HepG2 (cell line): ENCODE measurements around the gene CD180. TPM values are rescaled to one million over a fixed set of nuclear protein-coding genes. Genes with fewer than 3 reads are reported as not detected.

Source experiments
- ATAC-seq: fragments of 200-7000 bp; cut with Tn5 transposase; 3 replicates; pipeline ENCODE4 v1.9.1; 2020; ENCODE audit warnings: mild to moderate bottlenecking, moderate library complexity
- BruUV-seq: library from RNA; stranded (reverse); fragments of 400-500 nt; replicated peaks from 2 replicates; lab custom pipeline; 2021; lab: Mats Ljungman, UMichigan
- CTCF ChIA-PET: fragments of 300-600 bp; formaldehyde crosslinking; extraction: SDS; loops from one replicate; lab custom pipeline; 2021; ENCODE audit warnings: low total read pairs, inconsistent platforms, low intra/inter-chr PET ratio; lab: Yijun Ruan, JAX
- POLR2A ChIA-PET: fragments of 350-600 bp; sonication (Branson Sonifier 250); formaldehyde crosslinking; loops from one replicate; lab custom pipeline; 2020; ENCODE audit warnings: antibody characterized with exemption, inconsistent platforms; lab: Yijun Ruan, JAX
- DNase-seq: peaks from one replicate; pipeline ENCODE4 v3.0.0-alpha.2; 2015; ENCODE audit warnings: low spot score
- FAIRE-seq: peaks from 3 replicates; lab custom pipeline; 2011; peaks lifted over from hg19 to GRCh38; lab: Jason Lieb, UNC
- H2AFZ ChIP-seq: one replicate; pipeline ENCODE4 v1.6.1; 2011; ENCODE audit warnings: low read length, inconsistent platforms
- H3K27ac ChIP-seq: fragments of 300-600 bp; 3 replicates; pipeline ENCODE4 v1.8.0; 2011; ENCODE audit warnings: mixed run types, mild to moderate bottlenecking, mixed read lengths, low read length, inconsistent platforms; ENCODE audit not compliant: insufficient read depth; ENCODE audit errors: extremely low read length
- H3K27me3 ChIP-seq, 2 experiments: fragments of 200-600 bp in 1 of 2; 2 replicates in 1 of 2; 3 replicates in 1 of 2; pipeline versions ENCODE4 v1.6.0 to v1.8.0; 2011; ENCODE audit warnings: low read length in 2 of 2, mild to moderate bottlenecking in 2 of 2, moderate library complexity in 2 of 2, inconsistent platforms in 1 of 2; ENCODE audit not compliant: insufficient read depth in 2 of 2, control insufficient read depth in 1 of 2
- H3K36me3 ChIP-seq, 2 experiments: fragments of 200-600 bp in 1 of 2; replicated peaks in 1 of 2; 2 replicates in 1 of 2; 3 replicates in 1 of 2; pipeline versions ENCODE4 v1.5.1 to v1.8.0; 2011; ENCODE audit warnings: low read length in 2 of 2, inconsistent platforms in 1 of 2; ENCODE audit not compliant: insufficient read depth in 2 of 2, control insufficient read depth in 1 of 2
- H3K4me1 ChIP-seq: 2 replicates; pipeline ENCODE4 v1.5.1; 2012; ENCODE audit warnings: low read length, inconsistent platforms; ENCODE audit not compliant: insufficient read depth
- H3K4me2 ChIP-seq: 2 replicates; pipeline ENCODE4 v1.6.0; 2011; ENCODE audit warnings: low read depth, low read length, inconsistent platforms
- H3K4me3 ChIP-seq, 3 experiments: fragments of 200-600 bp in 1 of 3; sonication (generic), shearing (Covaris generic) in 1 of 3; replicated peaks in 1 of 3; 2 replicates each; pipeline ENCODE4 v1.5.1; 2011 to 2016; ENCODE audit warnings: low read length in 3 of 3, inconsistent platforms in 2 of 3, low read depth in 2 of 3, mild to moderate bottlenecking in 2 of 3, control low read depth in 1 of 3, mixed read lengths in 1 of 3; ENCODE audit not compliant: insufficient read depth in 1 of 3
- H3K79me2 ChIP-seq: one replicate; pipeline ENCODE4 v1.6.1; 2011; ENCODE audit warnings: low read length, inconsistent platforms; ENCODE audit not compliant: insufficient read depth
- H3K9ac ChIP-seq: 2 replicates; pipeline ENCODE4 v1.6.0; 2011; ENCODE audit warnings: mild to moderate bottlenecking, low read depth, low read length, inconsistent platforms; ENCODE audit not compliant: insufficient read depth
- H3K9me3 ChIP-seq: 2 replicates; pipeline ENCODE4 v1.5.1; 2012; ENCODE audit warnings: mild to moderate bottlenecking, low read length
- H4K20me1 ChIP-seq: 2 replicates; pipeline ENCODE4 v1.6.0; 2011; ENCODE audit warnings: inconsistent platforms, mild to moderate bottlenecking, low read length, moderate library complexity; ENCODE audit not compliant: insufficient read depth
- ARNT ChIP-seq: fragments of 450-650 bp; IDR thresholded peaks from 2 replicates; pipeline ENCODE4 v1.6.1; 2017
- MIER2 ChIP-seq: IDR thresholded peaks from 2 replicates; pipeline ENCODE4 v1.6.1; 2016; ENCODE audit warnings: missing biosample characterization, missing genetic modification reagents
- MLLT10 ChIP-seq: sonication (generic); formaldehyde crosslinking; IDR thresholded peaks from 2 replicates; pipeline ENCODE4 v1.4.0; 2020; ENCODE audit warnings: missing genetic modification reagents
- PHB2 ChIP-seq: fragments of 450-650 bp; IDR thresholded peaks from 2 replicates; pipeline ENCODE4 v1.6.1; 2018; ENCODE audit not compliant: partially characterized antibody
- RAD21 ChIP-seq: fragments of 450-650 bp; formaldehyde crosslinking; IDR thresholded peaks from 2 replicates; pipeline ENCODE4 v1.5.0; 2020; ENCODE audit warnings: mild to moderate bottlenecking
- SYNCRIP ChIP-seq: fragments of 200-400 bp; formaldehyde crosslinking; IDR thresholded peaks from 2 replicates; pipeline ENCODE4 v1.6.1; 2018; ENCODE audit warnings: mild to moderate bottlenecking, low read depth, low read length; ENCODE audit not compliant: insufficient read depth
- ZBTB7B ChIP-seq: sonication (generic); formaldehyde crosslinking; IDR thresholded peaks from 2 replicates; pipeline ENCODE4 v1.4.0; 2020; ENCODE audit warnings: missing genetic modification reagents
- ZNF224 ChIP-seq: sonication (generic); formaldehyde crosslinking; IDR thresholded peaks from 2 replicates; pipeline ENCODE4 v1.5.0; 2020; ENCODE audit warnings: mild to moderate bottlenecking, missing genetic modification reagents
- ZNF543 ChIP-seq: sonication (generic); formaldehyde crosslinking; IDR thresholded peaks from 2 replicates; pipeline ENCODE4 v1.4.0; 2020; ENCODE audit warnings: mild to moderate bottlenecking, missing genetic modification reagents
- ZNF563 ChIP-seq: sonication (generic); formaldehyde crosslinking; IDR thresholded peaks from 2 replicates; pipeline ENCODE4 v1.8.0; 2022; ENCODE audit warnings: mild to moderate bottlenecking, moderate library complexity, missing genetic modification reagents
- ZNF605 ChIP-seq: sonication (generic); formaldehyde crosslinking; IDR thresholded peaks from 2 replicates; pipeline ENCODE4 v1.8.0; 2022; ENCODE audit warnings: mild to moderate bottlenecking, missing genetic modification reagents
- ZNF614 ChIP-seq: IDR thresholded peaks from 2 replicates; pipeline ENCODE4 v1.6.1; 2018; ENCODE audit warnings: missing biosample characterization, missing genetic modification reagents, inconsistent platforms, borderline replicate concordance
- WGBS: methylation state at CpG from one replicate; pipeline ENCODE4 v1.1.6; 2017; ENCODE audit warnings: low lambda C conversion rate; 5-methylcytosine and 5-hydroxymethylcytosine counted together
- in situ Hi-C: cut with HindIII; loops from 2 replicates; pipeline ENCODE4 v1.10.0; 2017; ENCODE audit warnings: low pct_unique_long_range_greater_than_20kb; ENCODE audit not compliant: extremely low pct_ligation_motif_present
- intact Hi-C: fragments of 100-400 bp; cut with micrococcal nuclease; formaldehyde crosslinking; loops from one replicate; pipeline ENCODE4 v1.10.0; 2022; ENCODE audit not compliant: unreplicated experiment
- polyA plus RNA-seq, 8 experiments: library from polyadenylated mRNA; depleted of rRNA in 3 of 8; stranded (reverse) in 7 of 8; unstranded in 1 of 8; fragments of >200 nt; fragmentation: Illumina TruSeq in 4 of 8; extraction: Trizol in 4 of 8; gene quantifications; 2 replicates each; pipeline versions ENCODE4 v1.2.1 to v1.2.3, GENCODE V29; 2011 to 2016; ENCODE audit warnings: low read depth in 4 of 8, missing spikeins in 1 of 8, mixed read lengths in 1 of 8; ENCODE audit not compliant: insufficient read depth in 1 of 8
- total RNA-seq, 5 experiments: library from RNA; depleted of rRNA; stranded (reverse); fragments of >200 nt; fragmentation: Illumina TruSeq; extraction: Trizol; gene quantifications; 2 replicates each; pipeline ENCODE4 v1.2.3, GENCODE V29; 2016; ENCODE audit warnings: low read depth in 1 of 5
- TF ChIP-seq, protein P1 (sequence below): sonication (generic); formaldehyde crosslinking; IDR thresholded peaks from 2 replicates; pipeline ENCODE4 v1.8.1; 2022; ENCODE audit warnings: low read depth, mild to moderate bottlenecking, missing genetic modification reagents
- TF ChIP-seq, protein P2 (sequence below): sonication (generic); formaldehyde crosslinking; IDR thresholded peaks from 2 replicates; pipeline ENCODE4 v1.5.1; 2020; ENCODE audit warnings: missing genetic modification reagents, mild to moderate bottlenecking, borderline replicate concordance
- TF ChIP-seq, protein P3 (sequence below): sonication (generic); formaldehyde crosslinking; IDR thresholded peaks from 2 replicates; pipeline ENCODE4 v1.4.0; 2020; ENCODE audit warnings: mild to moderate bottlenecking, missing genetic modification reagents

Gene CD180
- total and polyA plus RNA-seq, 2 of the 13 experiments (the other 11 are each of a cell fraction or from before 2014, with no cell fraction given), result not detected

DNA sequence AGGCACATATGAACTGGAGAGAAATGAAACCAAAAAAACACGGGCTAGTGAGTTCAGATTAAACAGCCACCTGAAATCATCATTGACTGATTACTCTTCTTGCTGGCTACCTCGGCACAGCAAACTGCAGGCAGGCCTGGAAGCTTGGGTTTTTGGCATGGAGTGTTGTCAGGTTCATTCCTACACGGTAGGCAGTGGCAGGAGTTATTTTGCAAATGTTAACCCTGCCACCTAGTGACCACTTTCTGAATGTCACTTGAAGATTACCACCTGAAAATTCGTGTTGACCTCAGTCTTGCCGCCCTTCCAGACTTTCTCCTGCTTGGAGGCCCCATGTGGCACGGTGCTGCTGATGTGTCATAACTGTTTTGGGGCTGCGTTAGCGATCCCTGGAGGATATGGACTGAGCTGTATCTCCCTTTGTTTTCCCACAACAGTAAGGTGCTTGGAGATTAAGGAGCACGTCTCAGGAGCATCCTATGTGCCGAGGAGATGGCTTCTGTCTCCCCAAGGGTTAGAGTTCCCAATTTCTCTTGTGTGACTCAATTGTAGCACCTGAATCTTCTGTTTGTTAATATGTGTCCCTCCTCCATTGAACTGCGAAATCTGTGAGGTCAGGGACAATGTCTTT, 12.7 kb upstream of the CD180 start (continued):
- TF ChIP-seq MLLT10 (CRISPR knock-in tag) (no peak), RAD21 (CRISPR knock-in tag) (peak; percentile 76), ZNF543 (CRISPR knock-in tag) (no peak)

DNA sequence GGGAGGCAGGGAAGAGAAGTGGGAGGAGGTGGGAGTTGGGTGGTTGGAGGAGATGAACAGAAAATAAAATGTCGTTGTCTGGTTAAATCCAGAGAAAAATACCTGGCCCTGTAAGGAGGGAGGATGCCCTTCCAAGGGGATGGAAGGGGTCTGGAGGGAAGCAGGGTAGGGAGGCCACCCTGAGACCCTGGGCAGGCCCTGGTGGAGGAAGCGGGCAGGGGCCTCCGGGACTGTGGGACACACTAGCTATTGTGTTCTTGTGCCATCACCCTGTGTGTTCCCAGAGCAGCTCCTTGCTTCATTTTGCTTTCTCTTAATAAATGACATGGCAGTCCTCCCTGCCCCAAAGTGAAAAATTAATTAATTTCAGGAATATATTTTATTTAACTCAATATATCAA, 11.8 kb upstream of the CD180 start:
- FAIRE-seq (no peak), ATAC-seq (no peak), DNase-seq (no peak)
- H3K79me2 ChIP-seq, result no peaks in the 10 kb centered on the region
- no peaks in the 10 kb centered on the region for H4K20me1 ChIP-seq
- BruUV-seq, result no TSS peak
- ChIA-PET CTCF (interaction anchor here (1.2 to 1.8 kb wide), 3 partner anchors 52 to 394 kb away, joined by 9 to 13 read pairs (median 13); no protein-coding TSS in a partner anchor), POLR2A (no interaction called here)
- no peaks in the 10 kb centered on the region for H3K36me3 ChIP-seq
- H3K9me3 ChIP-seq, result no peaks in the 10 kb centered on the region
- intact Hi-C loops, result loop anchor here (2.0 kb wide), 1 partner anchor 902 kb away; no protein-coding TSS in a partner anchor
- no peaks in the 10 kb centered on the region for H3K27me3 ChIP-seq
- H3K27ac ChIP-seq, result no peak overlapping the region
- no peak overlapping the region for H3K4me2 ChIP-seq
- no peak overlapping the region for H2AFZ ChIP-seq
- WGBS, result 58% methylated on average over 3 of the region's 3 CpGs
- no peak overlapping the region for H3K4me3 ChIP-seq
- peaks cover 5% of the 10 kb centered on the region; the same call in 1 of the 2 replicates for H3K4me1 ChIP-seq
- no peak overlapping the region for H3K9ac ChIP-seq
- in situ Hi-C loops, result loop anchor here (10.0 kb wide), 1 partner anchor 224 kb away; no protein-coding TSS in a partner anchor
- TF ChIP-seq, protein P1, sequence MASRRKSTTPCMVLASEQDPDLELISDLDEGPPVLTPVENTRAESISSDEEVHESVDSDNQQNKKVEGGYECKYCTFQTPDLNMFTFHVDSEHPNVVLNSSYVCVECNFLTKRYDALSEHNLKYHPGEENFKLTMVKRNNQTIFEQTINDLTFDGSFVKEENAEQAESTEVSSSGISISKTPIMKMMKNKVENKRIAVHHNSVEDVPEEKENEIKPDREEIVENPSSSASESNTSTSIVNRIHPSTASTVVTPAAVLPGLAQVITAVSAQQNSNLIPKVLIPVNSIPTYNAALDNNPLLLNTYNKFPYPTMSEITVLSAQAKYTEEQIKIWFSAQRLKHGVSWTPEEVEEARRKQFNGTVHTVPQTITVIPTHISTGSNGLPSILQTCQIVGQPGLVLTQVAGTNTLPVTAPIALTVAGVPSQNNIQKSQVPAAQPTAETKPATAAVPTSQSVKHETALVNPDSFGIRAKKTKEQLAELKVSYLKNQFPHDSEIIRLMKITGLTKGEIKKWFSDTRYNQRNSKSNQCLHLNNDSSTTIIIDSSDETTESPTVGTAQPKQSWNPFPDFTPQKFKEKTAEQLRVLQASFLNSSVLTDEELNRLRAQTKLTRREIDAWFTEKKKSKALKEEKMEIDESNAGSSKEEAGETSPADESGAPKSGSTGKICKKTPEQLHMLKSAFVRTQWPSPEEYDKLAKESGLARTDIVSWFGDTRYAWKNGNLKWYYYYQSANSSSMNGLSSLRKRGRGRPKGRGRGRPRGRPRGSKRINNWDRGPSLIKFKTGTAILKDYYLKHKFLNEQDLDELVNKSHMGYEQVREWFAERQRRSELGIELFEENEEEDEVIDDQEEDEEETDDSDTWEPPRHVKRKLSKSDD (CRISPR knock-in tag), result no peak
- TF ChIP-seq SYNCRIP (no peak), ARNT (no peak), ZNF563 (CRISPR knock-in tag) (no peak), ZBTB7B (no peak), ZNF224 (CRISPR knock-in tag) (no peak), ZNF614 (CRISPR knock-in tag) (no peak), MIER2 (CRISPR knock-in tag) (no peak), ZNF605 (CRISPR knock-in tag) (no peak), PHB2 (no peak)
- TF ChIP-seq, protein P2, sequence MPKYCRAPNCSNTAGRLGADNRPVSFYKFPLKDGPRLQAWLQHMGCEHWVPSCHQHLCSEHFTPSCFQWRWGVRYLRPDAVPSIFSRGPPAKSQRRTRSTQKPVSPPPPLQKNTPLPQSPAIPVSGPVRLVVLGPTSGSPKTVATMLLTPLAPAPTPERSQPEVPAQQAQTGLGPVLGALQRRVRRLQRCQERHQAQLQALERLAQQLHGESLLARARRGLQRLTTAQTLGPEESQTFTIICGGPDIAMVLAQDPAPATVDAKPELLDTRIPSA (CRISPR knock-in tag), result no peak
- TF ChIP-seq, protein P3, sequence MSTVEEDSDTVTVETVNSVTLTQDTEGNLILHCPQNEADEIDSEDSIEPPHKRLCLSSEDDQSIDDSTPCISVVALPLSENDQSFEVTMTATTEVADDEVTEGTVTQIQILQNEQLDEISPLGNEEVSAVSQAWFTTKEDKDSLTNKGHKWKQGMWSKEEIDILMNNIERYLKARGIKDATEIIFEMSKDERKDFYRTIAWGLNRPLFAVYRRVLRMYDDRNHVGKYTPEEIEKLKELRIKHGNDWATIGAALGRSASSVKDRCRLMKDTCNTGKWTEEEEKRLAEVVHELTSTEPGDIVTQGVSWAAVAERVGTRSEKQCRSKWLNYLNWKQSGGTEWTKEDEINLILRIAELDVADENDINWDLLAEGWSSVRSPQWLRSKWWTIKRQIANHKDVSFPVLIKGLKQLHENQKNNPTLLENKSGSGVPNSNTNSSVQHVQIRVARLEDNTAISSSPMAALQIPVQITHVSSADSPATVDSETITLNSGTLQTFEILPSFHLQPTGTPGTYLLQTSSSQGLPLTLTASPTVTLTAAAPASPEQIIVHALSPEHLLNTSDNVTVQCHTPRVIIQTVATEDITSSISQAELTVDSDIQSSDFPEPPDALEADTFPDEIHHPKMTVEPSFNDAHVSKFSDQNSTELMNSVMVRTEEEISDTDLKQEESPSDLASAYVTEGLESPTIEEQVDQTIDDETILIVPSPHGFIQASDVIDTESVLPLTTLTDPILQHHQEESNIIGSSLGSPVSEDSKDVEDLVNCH (CRISPR knock-in tag), result no peak
